IMR-90 (cell line): ENCODE measurements around the gene CCDC148. TPM values are rescaled to one million over a fixed set of nuclear protein-coding genes. Genes with fewer than 3 reads are reported as not detected.

Experiments used
- ATAC-seq: fragments of 200-7000 bp; cut with Tn5 transposase; 2 replicates; pipeline ENCODE4 v1.9.1; 2020; ENCODE audit warnings: low read depth, mild to moderate bottlenecking, moderate library complexity
- BruUV-seq: library from RNA; stranded (reverse); fragments of 400-500 nt; replicated peaks from 2 replicates; lab custom pipeline; 2021; lab: Mats Ljungman, UMichigan
- CTCF ChIA-PET: fragments of 300-600 bp; formaldehyde crosslinking; extraction: SDS; loops from one replicate; lab custom pipeline; 2021; ENCODE audit warnings: antibody characterized with exemption; lab: Yijun Ruan, JAX
- POLR2A ChIA-PET: fragments of 300-600 bp; sonication (Branson Sonifier 250); formaldehyde crosslinking; loops from one replicate; lab custom pipeline; 2022; ENCODE audit warnings: antibody characterized with exemption; ENCODE audit not compliant: unreplicated experiment; lab: Charles Lee
- DNase-seq: peaks from one replicate; pipeline ENCODE4 v3.0.0; 2013
- H2AFZ ChIP-seq: replicated peaks from 2 replicates; pipeline ENCODE3; 2013; ENCODE audit warnings: low read length, mild to moderate bottlenecking; ENCODE audit not compliant: poor library complexity
- H2AK5ac ChIP-seq: 2 replicates; pipeline ENCODE4 v1.6.1; 2013; ENCODE audit warnings: low read depth, low read length, inconsistent platforms
- H2AK9ac ChIP-seq: replicated peaks from 2 replicates; pipeline ENCODE3; 2013; ENCODE audit warnings: mild to moderate bottlenecking, low read depth, low read length, moderate library complexity; ENCODE audit not compliant: poor library complexity
- H2BK120ac ChIP-seq: 2 replicates; pipeline ENCODE4 v1.6.1; 2013; ENCODE audit warnings: low read depth, low read length, inconsistent platforms
- H2BK15ac ChIP-seq: 3 replicates; pipeline ENCODE4 v1.6.1; 2013; ENCODE audit warnings: low read depth, low read length, inconsistent platforms
- H2BK20ac ChIP-seq: 2 replicates; pipeline ENCODE4 v1.6.1; 2013; ENCODE audit warnings: low read depth, mild to moderate bottlenecking, inconsistent platforms, low read length, moderate library complexity
- H2BK5ac ChIP-seq: 2 replicates; pipeline ENCODE4 v1.6.1; 2013; ENCODE audit warnings: mild to moderate bottlenecking, low read depth, low read length, inconsistent platforms; ENCODE audit not compliant: poor library complexity, severe bottlenecking
- H3K14ac ChIP-seq: replicated peaks from 2 replicates; pipeline ENCODE4 v1.6.1; 2013; ENCODE audit warnings: low read depth, low read length, inconsistent platforms
- H3K18ac ChIP-seq: 2 replicates; pipeline ENCODE4 v1.6.1; 2013; ENCODE audit warnings: low read depth, low read length, control low read depth
- H3K23ac ChIP-seq: 2 replicates; pipeline ENCODE4 v1.6.1; 2013; ENCODE audit warnings: low read depth, low read length, inconsistent platforms
- H3K27ac ChIP-seq: 2 replicates; pipeline ENCODE4 v1.5.1; 2013; ENCODE audit warnings: mild to moderate bottlenecking, control low read depth, low read length; ENCODE audit not compliant: insufficient read depth
- H3K27me3 ChIP-seq: 2 replicates; pipeline ENCODE4 v1.6.1; 2013; ENCODE audit warnings: low read length; ENCODE audit not compliant: control insufficient read depth, insufficient read depth
- H3K36me3 ChIP-seq: 2 replicates; pipeline ENCODE4 v1.6.1; 2013; ENCODE audit warnings: low read length, mixed read lengths; ENCODE audit not compliant: control insufficient read depth, insufficient read depth
- H3K4ac ChIP-seq: 2 replicates; pipeline ENCODE4 v1.6.1; 2013; ENCODE audit warnings: low read depth, low read length, inconsistent platforms
- H3K4me1 ChIP-seq: 2 replicates; pipeline ENCODE4 v1.6.1; 2013; ENCODE audit warnings: low read length, mixed read lengths; ENCODE audit not compliant: control insufficient read depth, insufficient read depth
- H3K4me2 ChIP-seq: 2 replicates; pipeline ENCODE4 v1.6.1; 2013; ENCODE audit warnings: low read depth, mild to moderate bottlenecking, control low read depth, low read length, moderate library complexity
- H3K4me3 ChIP-seq: 2 replicates; pipeline ENCODE4 v1.5.1; 2013; ENCODE audit warnings: low read depth, mild to moderate bottlenecking, control low read depth, low read length, moderate library complexity; ENCODE audit not compliant: insufficient read depth
- H3K56ac ChIP-seq: 2 replicates; pipeline ENCODE4 v1.6.1; 2013; ENCODE audit warnings: low read length, inconsistent platforms; ENCODE audit not compliant: insufficient read depth; ENCODE audit errors: extremely low read depth
- H3K79me1 ChIP-seq, 2 experiments: 2 replicates each; pipeline ENCODE4 v1.6.1; 2013; ENCODE audit warnings: low read length in 2 of 2, inconsistent platforms in 1 of 2, low read depth in 1 of 2
- H3K9ac ChIP-seq: 2 replicates; pipeline ENCODE4 v1.6.1; 2013; ENCODE audit warnings: low read depth, low read length, control low read depth
- H3K9me1 ChIP-seq: 2 replicates; pipeline ENCODE4 v1.6.1; 2013; ENCODE audit warnings: low read length, inconsistent platforms; ENCODE audit not compliant: insufficient read depth
- H3K9me3 ChIP-seq: 2 replicates; pipeline ENCODE4 v1.6.1; 2013; ENCODE audit warnings: low read length; ENCODE audit not compliant: control insufficient read depth, insufficient read depth
- H4K20me1 ChIP-seq: 2 replicates; pipeline ENCODE4 v1.6.1; 2013; ENCODE audit warnings: low read length, inconsistent platforms; ENCODE audit not compliant: insufficient read depth
- H4K5ac ChIP-seq: 2 replicates; pipeline ENCODE4 v1.6.1; 2013; ENCODE audit warnings: mild to moderate bottlenecking, low read depth, low read length, control low read depth
- H4K8ac ChIP-seq, 2 experiments: 2 replicates each; pipeline ENCODE4 v1.6.1; 2013; ENCODE audit warnings: low read depth in 2 of 2, low read length in 2 of 2, control low read depth in 1 of 2, inconsistent platforms in 1 of 2
- H4K91ac ChIP-seq: 2 replicates; pipeline ENCODE4 v1.6.1; 2013; ENCODE audit warnings: low read depth, low read length, inconsistent platforms; ENCODE audit not compliant: insufficient read depth
- CHD1 ChIP-seq: IDR thresholded peaks from 2 replicates; pipeline ENCODE4 v1.6.1; 2012; ENCODE audit warnings: low read depth, low read length, improper control_type of control experiment
- MAZ ChIP-seq: IDR thresholded peaks from 2 replicates; pipeline ENCODE4 v1.6.1; 2012; ENCODE audit warnings: low read depth, mild to moderate bottlenecking, low read length, improper control_type of control experiment, moderate library complexity, borderline replicate concordance
- WGBS, 2 experiments: methylation state at CpG; one replicate each; pipeline versions ENCODE4 v1.1.5 to v1.1.7; 2013; ENCODE audit warnings: missing lambda C conversion rate in 2 of 2; ENCODE audit not compliant: insufficient read length in 1 of 2; ENCODE audit errors: extremely low coverage in 2 of 2; 5-methylcytosine and 5-hydroxymethylcytosine counted together
- dilution Hi-C: fragments of 300-500 bp; cut with HindIII; formaldehyde crosslinking; loops from one replicate; pipeline ENCODE4 v1.14.3; 2018; ENCODE audit warnings: low sequenced_read_pairs; ENCODE audit not compliant: unreplicated experiment
- in situ Hi-C: fragments of 300-500 bp; cut with MboI; formaldehyde crosslinking; loops from 3 replicates; pipeline ENCODE4 v1.14.3; 2019; ENCODE audit warnings: low sequenced_read_pairs, inconsistent platforms, mixed read lengths
- intact Hi-C: fragments of 100-400 bp; cut with micrococcal nuclease; formaldehyde crosslinking; loops from 2 replicates; pipeline ENCODE4 v1.10.0; 2022
- polyA plus RNA-seq, 3 experiments: library from polyadenylated mRNA; depleted of rRNA; stranded (reverse); fragments of >200 nt; gene quantifications; 2 replicates each; pipeline ENCODE4 v1.2.3, GENCODE V29; 2012; ENCODE audit warnings: low replicate concordance in 1 of 3
- total RNA-seq: library from RNA; depleted of rRNA; stranded (reverse); fragments of >200 nt; gene quantifications from 2 replicates; pipeline ENCODE4 v1.2.3, GENCODE V29; 2012

CCDC148 gene
- total and polyA plus RNA-seq, 2 of the 4 experiments (the other 2 are of a cell fraction), result 0.18 to 0.31 TPM

DNA sequence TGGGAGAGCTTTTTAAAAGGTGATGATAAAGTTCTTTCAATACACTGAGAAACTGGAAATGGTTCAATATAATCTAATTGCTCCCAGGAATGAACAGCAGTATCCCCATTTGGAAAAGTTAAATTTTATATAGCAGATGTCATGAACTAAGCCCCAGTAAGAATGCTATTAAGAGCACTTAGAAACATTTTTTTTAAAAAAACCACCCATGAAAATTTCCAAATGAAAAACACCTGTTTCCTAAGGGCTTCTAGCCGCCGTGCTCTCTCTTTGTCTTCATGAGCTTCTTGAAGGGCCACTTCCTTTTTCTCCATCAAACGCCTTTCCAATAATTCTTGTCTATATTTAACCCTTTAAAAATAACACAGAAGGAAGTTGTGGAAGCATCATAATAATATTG, 277.9 kb downstream of the CCDC148 start:
- no peaks in the 10 kb centered on the region for H3K4me1 ChIP-seq
- intact Hi-C loops (loop anchor here (1.0 to 5.0 kb wide), 3 partner anchors 279 to 576 kb away; partner anchors contain the start of genes CCDC148 and PKP4), dilution Hi-C loops (no loop called here), in situ Hi-C loops (loop anchor here (5.0 kb wide), 1 partner anchor 569 kb away; no protein-coding TSS in a partner anchor)
- H2BK5ac ChIP-seq, result no peak overlapping the region
- no peaks in the 10 kb centered on the region for H4K20me1 ChIP-seq
- ATAC-seq (no peak), DNase-seq (no peak)
- H3K27ac ChIP-seq, result no peak overlapping the region
- H3K4me3 ChIP-seq, result no peak overlapping the region
- H4K8ac ChIP-seq, result no peak overlapping the region
- H2BK120ac ChIP-seq, result no peak overlapping the region
- no peak overlapping the region for H3K14ac ChIP-seq
- H4K5ac ChIP-seq, result no peak overlapping the region
- no peaks in the 10 kb centered on the region for H3K36me3 ChIP-seq
- no peak overlapping the region for H2AK5ac ChIP-seq
- H2AFZ ChIP-seq, result no peak overlapping the region
- CTCF ChIA-PET, result no interaction called here
- no peaks in the 10 kb centered on the region for H3K9me3 ChIP-seq
- no peak overlapping the region for H2BK15ac ChIP-seq
- no peak overlapping the region for H3K23ac ChIP-seq
- POLR2A ChIA-PET, result no interaction called here
- no CpG with 5 or more reads among the region's 3 CpGs for WGBS, 2 experiments
- H3K18ac ChIP-seq, result no peak overlapping the region
- no peak overlapping the region for H3K4ac ChIP-seq
- H3K9ac ChIP-seq, result no peak overlapping the region
- no peak overlapping the region for H2AK9ac ChIP-seq
- H2BK20ac ChIP-seq, result no peak overlapping the region
- TF ChIP-seq CHD1 (no peak), MAZ (no peak)
- H3K56ac ChIP-seq, result no peak overlapping the region
- H3K27me3 ChIP-seq, result peaks cover 2% of the 10 kb centered on the region
- no peaks in the 10 kb centered on the region for H3K79me1 ChIP-seq
- BruUV-seq, result no TSS peak
- no peak overlapping the region for H4K91ac ChIP-seq
- no peaks in the 10 kb centered on the region for H3K9me1 ChIP-seq
- no peak overlapping the region for H3K4me2 ChIP-seq
